GM19193 (cell line): ENCODE results near the gene PHAX.

Experiments
- POLR2A ChIP-seq: IDR thresholded peaks from 4 replicates; pipeline ENCODE4 v1.6.1; 2011; ENCODE audit not compliant: insufficient read depth, insufficient read length; ENCODE audit errors: extremely low read depth

PHAX gene

GRCh38 chr5:126600631-126601511 is at the start of gene PHAX:
Gene PHAX (plus strand): TSS chr5:126600947. CDS start chr5:126600963, 16 bp downstream.
- TF ChIP-seq POLR2A, result peak; percentile 87

DNA sequence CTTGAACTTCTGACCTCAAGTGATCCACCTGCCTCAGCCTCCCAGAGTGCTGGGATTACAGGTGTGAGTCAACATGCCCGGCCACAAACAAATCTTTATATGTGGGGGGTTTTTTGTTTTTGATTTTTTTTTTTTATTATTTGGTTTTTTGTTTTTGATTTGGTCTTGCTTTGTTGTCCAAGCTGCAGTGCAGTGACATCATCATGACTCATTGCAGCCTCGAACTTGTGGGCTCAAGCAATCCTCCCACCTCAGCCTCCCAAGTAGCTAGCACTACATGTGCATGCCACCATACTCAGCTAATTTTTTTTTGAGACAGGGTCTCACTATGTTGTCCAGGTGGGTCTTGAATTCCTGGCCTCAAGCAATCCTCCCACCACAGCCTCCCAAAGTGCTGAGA is 48.1 kb upstream of the PHAX start:
- TF ChIP-seq POLR2A, result no peak

- TF ChIP-seq POLR2A, result no peak
These were observed 38.8 kb upstream of the PHAX start for GRCh38 chr5:126561908-126562307.

GRCh38 chr5:126562823-126563222 is 37.9 kb upstream of the PHAX start:
- no peak for TF ChIP-seq POLR2A

DNA sequence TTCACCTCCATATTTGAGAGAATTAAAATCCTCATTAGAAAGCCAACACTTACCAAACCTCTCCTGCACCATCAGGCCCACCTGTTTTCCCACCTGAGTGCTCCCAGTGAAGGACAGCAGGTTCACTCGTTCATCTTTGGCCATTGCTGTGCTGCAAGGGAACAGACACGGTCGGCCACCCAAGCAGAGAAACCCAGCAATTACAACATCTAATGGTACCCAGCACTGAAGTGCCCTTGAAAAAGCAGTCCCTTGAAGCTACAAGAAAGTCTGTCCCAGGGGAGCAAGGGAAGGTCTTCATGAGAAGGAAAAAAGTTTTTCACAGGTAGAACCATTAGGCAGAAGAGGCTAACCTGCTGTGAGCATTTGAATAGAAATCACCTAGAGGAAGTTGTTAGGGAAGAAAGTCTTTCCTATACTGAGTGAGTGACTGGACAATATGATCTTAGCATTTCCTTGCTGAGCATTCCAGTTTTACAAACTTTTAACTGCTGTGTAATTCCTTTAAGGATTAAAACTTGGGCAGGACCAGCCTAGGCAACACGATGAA is 32.5 kb upstream of the PHAX start:
- TF ChIP-seq POLR2A, result no peak

DNA sequence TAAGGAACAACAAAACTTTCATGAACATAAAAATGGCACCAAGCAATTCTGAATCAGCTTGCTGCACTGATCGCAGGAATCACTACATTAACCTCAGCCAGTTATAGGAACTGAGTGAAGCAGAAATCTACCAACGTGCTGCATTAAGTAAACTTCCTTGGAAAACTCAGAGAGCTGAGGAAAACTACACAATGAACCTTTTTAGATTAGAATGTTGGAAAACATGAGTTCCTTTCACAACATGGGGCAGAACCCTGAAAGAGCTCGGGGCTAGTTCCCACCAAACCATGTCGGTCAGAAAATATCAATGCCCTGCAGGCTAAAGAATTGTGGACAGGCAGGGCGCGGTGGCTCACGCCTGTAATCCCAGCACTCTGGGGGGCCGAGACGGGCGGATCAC is 25.1 kb upstream of the PHAX start:
- no peak for TF ChIP-seq POLR2A

GRCh38 chr5:126576974-126577373 is 23.8 kb upstream of the PHAX start:
- no peak for TF ChIP-seq POLR2A

GRCh38 chr5:126577415-126577814 is 23.3 kb upstream of the PHAX start:
- no peak for TF ChIP-seq POLR2A

GRCh38 chr5:126579716-126580115 is 21.0 kb upstream of the PHAX start:
- TF ChIP-seq POLR2A, result no peak

DNA sequence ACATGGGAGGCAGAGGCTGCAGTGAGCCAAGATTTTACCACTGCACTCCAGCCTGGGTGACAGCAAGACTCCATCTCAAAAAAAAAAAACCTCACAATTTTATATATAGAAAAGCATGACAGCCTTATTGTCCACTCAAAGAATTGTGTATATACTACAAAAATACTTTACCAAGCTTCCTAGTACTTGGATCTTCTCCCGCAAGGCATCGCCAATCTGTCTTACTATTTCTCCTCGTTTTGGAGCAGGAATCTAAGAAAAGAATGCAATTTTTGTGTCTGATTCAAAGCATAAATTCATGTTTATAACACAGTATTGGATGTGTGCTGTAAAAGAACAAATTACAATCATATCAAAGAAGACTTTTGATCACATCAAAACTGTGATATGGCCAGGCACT is 17.0 kb upstream of the PHAX start:
- no peak for TF ChIP-seq POLR2A

- TF ChIP-seq POLR2A, result no peak
These were observed 13.0 kb upstream of the PHAX start for GRCh38 chr5:126587551-126588390.

- TF ChIP-seq POLR2A, result no peak
These were observed 11.0 kb upstream of the PHAX start for GRCh38 chr5:126589536-126590297.

- no peak for TF ChIP-seq POLR2A
These were observed 9.2 kb upstream of the PHAX start for GRCh38 chr5:126591549-126591948.

GRCh38 chr5:126594748-126595485 is 5.8 kb upstream of the PHAX start, which contains the start of gene ALDH7A1:
Gene ALDH7A1 (minus strand): TSS chr5:126595219. CDS start chr5:126595198, 21 bp downstream.
- peak; percentile 63 for TF ChIP-seq POLR2A
